ENCODE data around the gene ABCA2.
"Not testable (repeated sequence)": the region's sequence is repeated elsewhere in the genome, so short reads cannot be mapped to it uniquely, and the experiment has no call there.

ABCA2 gene

GRCh38 chr9:137015540-137015930 lies 12.5 kb downstream of the ABCA2 start:
- DNase-seq, result no peak

GRCh38 chr9:137014776-137015539 lies 13.1 kb downstream of the ABCA2 start:
- DNase-seq, result no peak

DNA sequence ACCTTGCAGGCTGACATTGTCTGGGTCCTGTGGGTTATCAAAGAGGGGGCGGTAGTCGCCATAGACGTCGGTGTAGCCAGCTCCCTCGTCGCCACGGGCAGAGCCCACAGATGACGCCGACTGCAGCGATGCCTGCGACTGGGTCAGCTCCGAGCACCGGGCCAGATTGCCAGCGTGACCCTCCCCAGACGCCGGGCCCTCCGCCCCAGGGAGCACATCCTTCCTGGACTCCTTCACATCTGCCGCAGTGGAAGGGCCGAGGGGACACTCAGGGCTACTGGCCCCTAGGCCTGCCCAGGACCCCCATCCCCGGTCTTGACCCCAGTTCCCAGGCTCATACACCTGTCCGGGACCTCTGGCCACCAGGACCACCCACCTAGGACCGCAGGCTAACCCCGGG lies 13.9 kb downstream of the ABCA2 start:
- DNase-seq, result no peak

- no peak for DNase-seq
These were observed 14.5 kb downstream of the ABCA2 start for GRCh38 chr9:137013571-137013940.

DNA sequence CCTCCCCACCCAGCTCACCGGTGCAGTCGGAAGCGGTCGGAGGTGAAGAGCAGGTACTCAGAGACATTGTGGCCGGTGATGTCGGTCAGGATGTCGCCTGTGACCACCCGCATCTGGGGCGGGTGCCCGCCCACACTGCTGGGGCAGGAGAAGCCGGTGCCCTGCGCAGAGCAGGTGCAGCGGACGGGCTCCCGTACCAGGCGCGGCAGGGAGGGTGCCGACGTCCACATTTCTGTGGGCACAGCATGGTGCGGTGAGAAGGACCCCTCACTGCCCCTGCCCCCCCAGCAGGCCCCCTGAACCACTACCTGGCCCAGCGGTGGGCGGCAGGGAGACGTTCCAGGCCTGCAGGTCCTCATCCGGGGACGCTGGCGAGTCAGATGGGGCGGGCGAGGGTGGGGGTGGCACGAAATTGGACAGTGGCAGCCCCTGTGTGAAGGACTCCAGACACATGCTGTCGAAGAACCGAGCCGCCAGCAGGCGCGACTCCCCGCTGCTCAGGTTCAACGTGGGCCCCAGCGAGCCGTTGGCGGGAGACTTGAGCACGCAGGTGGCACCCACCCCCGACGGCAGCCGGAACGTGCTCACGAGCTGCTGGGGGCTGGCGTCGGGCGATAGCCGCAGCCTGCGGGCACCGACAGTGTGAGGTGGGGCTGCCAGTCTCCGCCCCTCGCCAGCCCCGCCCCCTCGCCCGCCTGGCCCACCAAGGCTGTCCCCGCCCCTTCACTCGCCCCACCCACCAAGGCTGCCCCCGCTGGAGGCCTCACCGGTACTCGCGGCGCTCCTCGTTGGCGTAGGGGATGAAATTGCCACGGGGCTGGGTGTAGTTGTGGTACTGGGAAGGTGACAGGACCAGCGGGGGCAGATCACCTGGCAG lies 15.1 kb downstream of the ABCA2 start:
- no peak for DNase-seq

- DNase-seq, result no peak
These were observed 15.9 kb downstream of the ABCA2 start for GRCh38 chr9:137011907-137012675.

- DNase-seq, result no peak
These were observed 16.9 kb downstream of the ABCA2 start for GRCh38 chr9:137011156-137011555.

DNA sequence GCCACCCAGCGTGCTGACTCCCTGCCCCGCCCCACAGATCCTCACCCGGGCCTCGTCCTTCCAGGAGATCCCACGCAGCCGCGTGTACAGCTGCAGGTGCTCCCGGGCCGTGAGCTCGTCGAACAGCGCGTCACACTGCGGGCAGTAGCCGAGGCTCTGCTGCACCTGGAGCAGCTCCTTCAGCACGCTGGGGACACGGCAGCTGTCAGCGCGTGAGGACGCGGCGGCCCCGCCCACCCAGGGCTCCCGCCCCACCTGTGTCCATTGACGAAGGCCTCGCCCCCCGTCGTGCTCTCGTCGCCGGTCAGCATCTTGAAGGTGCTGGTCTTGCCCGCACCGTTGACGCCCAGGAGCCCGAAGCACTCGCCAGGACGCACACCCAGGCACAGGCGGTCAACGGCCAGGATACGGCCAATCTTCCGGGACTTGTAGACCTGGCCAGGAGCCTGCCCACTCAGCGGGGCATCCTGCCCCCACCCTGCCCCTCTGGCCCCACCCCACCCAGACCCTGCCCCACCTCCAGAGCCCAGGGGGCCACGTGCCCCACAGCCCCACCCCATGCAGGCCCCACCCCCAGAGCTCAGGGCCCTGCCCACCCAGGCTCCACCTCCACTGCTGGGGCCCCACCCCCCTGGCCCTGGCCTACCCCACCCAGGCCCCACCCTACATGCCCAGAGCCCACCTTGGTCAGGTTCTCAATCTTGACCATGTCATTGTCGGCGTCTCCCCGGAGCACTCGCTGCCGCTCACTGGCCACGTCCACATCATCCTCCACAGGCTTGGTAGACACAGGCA lies 17.9 kb downstream of the ABCA2 start:
- no peak for DNase-seq

DNA sequence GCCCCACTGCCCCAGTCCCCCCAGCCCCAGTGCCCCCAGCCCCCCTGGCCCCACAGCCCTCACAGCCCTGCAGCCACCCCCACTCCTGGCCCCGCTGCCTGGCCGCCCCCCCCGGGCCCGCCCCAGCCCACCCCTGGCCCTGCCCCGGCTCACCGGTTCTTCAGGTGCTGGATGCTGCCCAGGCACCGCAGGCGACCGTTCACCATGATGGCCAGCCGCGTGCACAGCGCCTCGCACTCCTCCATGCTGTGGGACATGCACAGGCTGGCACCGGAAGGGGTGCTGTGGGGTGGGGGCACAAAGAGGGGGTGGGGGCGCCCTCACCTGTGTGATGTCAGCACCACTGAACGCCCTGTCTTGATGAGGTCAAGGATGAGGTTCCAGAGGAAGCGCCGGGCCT lies 18.8 kb downstream of the ABCA2 start:
- no peak for DNase-seq

DNA sequence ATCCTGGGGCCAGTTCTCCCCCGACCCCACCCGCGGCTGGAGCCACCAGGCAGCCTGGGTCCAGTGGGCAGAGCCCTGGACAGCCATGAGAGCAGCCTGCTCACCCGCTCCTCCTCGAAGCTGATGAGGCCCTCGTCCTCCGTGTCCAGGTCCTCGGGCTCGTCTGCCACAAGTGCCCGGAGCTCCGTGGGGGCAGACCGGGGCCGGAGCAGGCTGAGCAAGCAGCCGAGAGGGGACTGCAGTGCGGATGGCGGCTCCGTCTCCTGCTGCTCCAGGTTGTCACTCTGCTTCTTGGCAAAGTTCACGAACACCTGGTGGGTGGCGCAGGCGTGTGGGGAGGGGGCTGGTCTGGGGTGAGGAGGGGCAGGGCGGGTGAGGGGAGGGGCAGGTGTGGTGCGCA lies 19.7 kb downstream of the ABCA2 start:
- DNase-seq, result no peak

DNA sequence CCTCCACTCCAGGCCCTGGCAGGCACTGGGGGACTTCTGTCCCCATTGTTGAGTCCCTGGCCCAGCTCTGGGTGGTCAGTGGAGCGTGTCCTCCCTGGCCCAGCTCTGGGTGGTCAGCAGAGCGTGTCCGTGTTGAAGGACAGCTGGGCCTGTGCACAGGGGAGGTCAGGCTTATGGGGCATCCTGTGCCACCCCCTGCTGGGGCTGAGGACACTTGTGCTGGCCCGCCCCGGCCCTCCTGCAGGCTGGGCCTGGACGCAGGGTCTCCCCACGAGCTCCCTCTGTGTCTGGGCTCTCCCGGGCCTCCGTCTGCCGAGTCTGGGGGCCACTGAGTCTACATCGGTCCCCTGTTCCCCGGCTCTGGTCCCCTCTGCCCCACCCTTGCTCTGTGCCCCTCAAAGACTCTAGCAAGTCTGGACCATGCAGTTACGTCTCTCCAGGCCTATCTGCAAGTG lies 20.2 kb downstream of the ABCA2 start:
- DNase-seq, result no peak

GRCh38 chr9:137007108-137007815 lies 20.8 kb downstream of the ABCA2 start:
- peak; percentile 51 for DNase-seq

DNA sequence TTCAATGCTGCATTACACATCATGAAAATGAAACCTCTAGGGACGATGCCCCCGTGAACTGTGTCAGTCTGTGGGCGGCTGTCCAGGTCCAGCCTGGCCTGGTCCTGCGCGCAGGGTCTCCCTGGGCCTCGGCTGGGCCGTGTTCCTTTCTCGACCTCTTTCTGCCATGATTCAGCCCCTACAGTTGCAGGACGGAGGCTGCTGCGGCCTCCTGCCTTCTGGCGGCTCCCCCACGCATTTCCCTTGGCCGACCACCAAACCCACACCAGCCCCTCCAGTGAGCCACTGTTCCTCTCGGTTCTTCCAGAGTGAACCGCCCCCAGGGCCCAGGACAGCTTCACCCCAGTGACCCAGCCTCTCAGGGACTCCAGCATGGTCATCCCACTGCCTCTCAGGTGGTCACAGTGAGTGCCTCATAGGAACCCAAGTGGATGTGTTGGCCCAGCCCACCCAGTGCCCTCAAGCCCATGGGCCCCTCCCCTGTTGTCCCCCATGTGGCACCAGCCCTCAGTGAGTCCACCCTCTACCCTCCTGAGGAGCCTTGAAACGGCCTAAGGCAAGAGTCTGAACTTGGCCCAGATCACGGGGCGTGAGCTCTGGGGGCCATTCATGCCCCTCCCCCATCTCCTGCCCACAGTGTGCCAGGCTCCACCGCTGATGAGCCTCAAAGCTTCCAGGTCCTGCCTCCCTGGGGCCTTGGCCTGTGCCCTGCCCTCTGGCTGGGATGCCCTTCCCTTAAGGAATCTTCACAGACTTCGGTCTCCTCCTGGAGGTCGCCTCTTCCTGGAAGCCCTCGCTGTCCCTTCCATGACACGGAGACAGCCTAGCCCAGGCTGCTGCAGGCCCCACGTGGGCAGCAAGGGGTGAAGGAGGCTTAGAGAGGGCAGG lies 21.7 kb downstream of the ABCA2 start:
- no peak for DNase-seq

- DNase-seq, result not testable (repeated sequence)
These were observed 23.8 kb downstream of the ABCA2 start for GRCh38 chr9:137004285-137004684.

DNA sequence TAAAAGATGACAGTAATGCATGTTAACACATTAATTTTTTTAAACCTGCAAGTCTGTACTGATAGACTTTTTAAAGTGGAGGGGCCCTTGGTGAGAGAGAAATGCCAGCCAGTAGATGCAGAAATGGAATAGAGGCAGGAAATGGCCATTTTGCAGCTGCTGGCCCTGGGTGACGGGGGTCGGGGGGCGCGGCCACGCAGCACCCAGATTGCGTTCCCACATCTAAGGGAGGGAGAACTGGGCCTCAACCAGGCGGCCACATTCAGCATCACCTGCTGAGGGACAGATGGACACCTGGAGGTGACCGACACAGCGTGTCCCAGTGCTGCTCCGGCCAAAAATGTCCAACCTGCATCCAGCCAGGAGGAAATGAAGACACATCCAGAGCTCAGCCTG lies 25.4 kb downstream of the ABCA2 start:
- no peak for DNase-seq

GRCh38 chr9:137001857-137002645 lies 26.0 kb downstream of the ABCA2 start:
- no peak for DNase-seq

DNA sequence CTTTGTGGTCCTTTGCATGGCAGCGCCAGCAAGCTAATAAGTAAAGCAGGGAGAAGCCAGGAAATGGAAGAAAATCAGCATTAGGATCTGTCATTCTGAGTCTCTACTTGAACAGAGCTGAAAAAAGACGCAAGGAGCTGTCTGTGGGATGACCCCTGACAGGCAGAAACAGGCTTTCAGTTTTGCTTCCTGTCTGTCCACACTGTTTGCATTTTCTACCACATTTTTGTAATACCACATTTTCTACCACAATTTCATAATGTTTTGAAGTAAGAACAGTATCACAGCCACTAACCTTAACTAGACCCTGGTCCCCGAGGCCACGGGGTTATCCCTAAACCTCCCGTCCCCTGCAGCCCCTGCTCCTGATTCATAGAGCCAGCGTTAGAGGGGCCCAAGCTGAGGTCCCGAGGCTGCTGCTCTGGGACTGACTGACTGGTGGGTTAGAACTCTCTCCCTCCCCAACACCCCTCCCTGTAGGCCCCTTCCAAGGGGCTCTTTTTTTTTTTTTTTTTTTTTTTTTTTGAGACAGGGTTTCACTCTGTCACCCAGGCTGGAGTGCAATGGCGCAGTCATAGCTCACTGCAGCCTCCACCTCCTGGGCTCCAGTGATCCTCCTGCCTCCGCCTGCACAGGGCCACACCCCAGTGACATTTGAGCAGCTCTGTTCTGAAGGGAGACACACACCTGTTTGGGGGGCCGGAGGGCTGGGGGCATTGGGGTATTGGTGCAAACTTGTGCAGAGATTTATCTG lies 27.7 kb downstream of the ABCA2 start:
- DNase-seq, result no peak

- no peak for DNase-seq
These were observed 30.2 kb downstream of the ABCA2 start for GRCh38 chr9:136997830-136998234.

DNA sequence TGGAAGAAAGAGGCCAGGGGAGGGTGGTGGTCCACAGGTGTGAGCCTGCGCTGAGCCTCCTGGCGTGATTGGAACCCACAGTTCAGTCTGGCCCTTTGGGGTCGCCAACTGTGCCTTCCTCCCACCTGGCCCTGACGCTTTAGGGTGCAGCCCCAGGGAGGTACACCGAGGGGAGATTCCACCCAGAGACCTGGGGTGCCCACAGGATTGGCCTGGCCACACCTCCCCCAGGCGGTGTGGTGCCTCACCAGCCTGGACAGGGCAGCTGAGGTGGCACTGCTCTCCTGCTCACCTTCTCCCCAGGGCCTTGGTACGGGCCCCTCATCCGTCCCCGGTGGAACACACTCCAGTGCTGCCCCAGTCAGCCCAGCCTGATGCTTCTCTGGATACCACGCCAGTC lies 30.7 kb downstream of the ABCA2 start:
- no peak for DNase-seq

All from NCI-H1092 treated with DMSO at 0.1 percent for 48 hours (cell line).